Activated CD4-positive, alpha-beta T cell treated with anti-CD3 and anti-CD28 coated beads for 4 hours (primary cell): ENCODE results near the gene CNNM1.

Source experiments
- DNase-seq, 2 donors: peaks; one replicate each; pipeline ENCODE4 v3.0.0-alpha.2; 2020

CNNM1 gene

DNA sequence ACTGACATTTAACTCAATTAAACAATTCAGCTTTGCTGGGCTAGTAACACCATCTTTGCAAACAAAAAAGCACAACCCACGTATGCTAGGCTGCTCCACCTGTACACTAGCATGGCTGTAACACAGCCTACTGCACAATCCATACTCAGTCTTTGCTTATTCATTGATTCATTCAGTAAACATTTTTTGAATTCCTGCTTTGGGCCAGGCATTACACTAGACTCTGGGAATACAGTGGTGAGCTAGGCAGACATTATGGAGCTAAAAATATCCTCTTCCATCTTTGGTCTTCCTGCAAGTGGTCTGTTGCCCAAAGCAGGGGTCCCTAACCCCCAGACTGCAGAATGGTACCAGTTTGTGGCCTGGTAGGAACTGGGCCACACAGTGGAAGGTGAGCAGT lies 9.9 kb downstream of the CNNM1 start:
- no peak for DNase-seq

DNA sequence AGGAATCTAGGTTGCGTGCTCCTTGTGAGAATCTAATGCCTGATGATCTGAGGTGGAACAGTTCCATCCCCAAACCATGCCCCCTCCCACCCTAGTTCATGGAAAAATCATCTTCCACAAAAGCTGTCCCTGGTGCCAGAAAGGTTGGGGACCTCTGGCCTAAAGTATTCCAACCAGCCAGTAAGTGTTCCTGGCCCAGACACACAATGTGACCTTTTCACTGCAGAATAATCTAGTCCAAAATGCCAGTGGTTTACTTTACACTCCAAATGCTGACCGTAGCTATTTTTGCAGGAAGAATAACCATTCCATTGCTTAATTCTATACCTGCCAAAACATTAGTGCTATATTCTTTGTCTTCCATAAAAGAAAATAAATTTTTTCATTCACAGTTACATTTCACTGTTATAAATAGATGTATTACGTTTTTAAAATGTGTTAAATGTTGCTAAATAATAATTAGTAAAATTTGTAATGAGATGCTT lies 10.4 kb downstream of the CNNM1 start:
- no peak for DNase-seq

DNA sequence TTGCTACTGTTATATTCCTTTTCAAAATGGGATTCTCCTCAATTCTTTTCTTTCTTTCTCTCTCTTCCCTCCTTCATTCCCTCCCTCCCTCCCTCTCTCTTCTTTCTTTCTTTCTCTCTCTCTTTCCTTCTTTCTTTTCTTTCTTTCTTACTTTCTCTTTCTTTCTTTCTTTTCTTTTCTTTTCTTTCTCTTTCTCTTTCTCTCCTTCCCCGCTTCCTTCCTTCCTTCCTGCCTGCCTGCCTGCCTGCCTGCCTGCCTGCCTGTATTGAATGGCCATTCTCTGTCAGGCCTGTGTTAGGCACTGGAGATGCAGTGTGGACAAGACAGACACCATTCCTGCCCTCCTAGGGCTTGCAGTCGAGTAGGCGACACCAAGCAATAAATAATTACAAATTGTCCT lies 11.5 kb downstream of the CNNM1 start:
- DNase-seq = no peak

DNA sequence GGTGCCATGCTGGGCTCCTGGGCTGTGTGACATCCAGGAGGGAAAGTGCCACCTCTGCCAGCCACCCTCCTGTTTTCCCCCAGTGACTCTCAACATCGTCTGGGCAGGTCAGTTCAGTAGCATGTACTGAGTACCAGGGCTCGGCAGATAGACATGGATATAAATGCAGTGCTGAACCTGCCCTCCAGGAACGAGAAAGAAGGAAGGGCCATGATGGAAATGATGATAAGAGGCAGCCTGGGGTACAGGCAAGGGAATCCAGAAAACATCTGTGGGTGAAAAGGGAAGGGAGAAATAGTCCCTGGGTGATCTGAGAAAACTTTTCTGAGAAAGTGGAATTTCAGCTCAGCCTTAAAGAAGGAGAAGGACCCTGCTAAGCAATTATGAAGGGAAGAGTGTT lies 12.1 kb downstream of the CNNM1 start:
- no peak for DNase-seq

DNA sequence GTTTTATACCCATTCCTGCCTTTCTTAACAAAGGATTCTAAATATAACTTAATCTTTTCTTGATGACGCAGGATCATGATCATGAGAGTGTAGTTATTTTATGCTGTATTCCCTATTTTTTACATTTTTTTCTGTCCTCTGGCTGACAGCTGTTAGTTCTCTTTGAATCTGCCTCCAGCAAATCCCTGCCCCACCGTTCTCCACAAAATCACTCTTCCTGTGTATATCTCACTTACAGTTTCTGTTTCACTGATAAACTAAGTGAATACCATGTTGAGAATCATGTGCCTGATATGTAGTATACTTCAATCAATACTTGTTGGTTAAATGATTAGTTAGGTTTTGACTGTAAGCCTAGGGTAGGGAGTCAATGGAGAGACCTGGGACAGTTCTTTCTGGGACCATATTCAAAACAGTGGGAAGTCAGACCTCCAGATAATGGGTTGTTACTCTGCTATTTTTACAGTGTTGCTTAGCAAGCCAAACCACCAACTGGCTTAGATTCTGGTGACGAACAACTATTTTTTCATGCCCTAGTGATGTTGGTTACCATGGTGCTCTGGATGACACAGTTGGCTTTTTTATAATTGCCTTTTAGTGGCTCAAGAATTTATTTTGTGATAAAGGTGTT lies 12.8 kb downstream of the CNNM1 start:
- DNase-seq = no peak

DNA sequence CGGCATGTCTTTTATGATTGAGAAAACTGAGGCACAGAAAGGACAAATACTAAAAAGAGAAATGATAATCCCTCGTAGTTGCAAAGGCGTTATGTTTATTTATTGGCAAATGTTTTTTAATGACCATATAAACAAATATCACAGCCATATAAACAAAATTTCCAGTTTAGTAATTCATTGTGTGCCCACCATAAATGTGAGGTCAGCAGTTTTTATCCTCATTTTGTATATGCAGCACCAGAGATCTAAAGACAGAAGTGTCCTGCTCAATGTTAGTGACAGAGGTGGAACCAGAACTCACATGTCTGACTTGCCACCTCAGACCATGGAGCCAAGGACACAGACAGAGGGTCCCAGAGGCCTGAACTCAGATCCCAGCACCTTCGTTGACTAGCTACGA lies 14.1 kb downstream of the CNNM1 start:
- no peak for DNase-seq

DNA sequence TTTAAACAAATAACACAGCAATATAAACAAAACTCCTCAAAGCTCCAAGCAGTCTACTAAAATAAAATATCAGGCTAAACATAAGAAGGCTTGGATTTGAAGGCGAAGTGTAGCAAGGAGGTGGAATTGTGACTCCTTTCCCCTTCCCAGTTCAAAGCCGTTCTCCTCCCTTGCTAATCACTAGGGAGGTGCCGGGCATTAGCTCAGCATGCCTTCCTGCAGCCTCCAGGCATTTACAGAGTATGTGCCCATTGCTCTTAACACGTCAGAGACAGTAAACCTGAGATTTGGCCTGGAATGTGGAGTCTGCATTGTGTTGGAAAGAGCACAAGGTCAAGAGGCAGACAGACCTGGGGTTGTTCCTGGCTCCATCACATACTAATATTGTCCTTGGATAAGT lies 15.6 kb downstream of the CNNM1 start:
- no peak for DNase-seq

DNA sequence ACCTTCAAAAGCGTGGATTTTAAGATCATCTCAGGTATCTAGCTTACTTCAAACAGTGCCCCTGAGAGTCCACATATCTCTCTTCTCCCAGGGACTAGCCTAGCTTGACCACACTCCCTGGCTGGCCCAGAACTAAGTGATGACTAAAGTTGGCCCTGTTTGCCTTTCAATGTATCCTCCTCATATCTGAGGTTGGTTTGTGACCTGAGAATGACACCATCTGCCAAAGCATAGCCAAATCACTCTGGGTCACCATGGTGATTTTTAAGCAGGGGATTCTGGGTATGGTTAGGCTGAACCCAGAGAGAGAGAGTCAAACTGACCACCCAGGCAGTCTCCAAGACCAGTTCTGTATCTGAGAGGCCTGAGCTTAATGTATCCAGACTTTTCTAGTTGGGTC lies 16.2 kb downstream of the CNNM1 start:
- DNase-seq = no peak

DNA sequence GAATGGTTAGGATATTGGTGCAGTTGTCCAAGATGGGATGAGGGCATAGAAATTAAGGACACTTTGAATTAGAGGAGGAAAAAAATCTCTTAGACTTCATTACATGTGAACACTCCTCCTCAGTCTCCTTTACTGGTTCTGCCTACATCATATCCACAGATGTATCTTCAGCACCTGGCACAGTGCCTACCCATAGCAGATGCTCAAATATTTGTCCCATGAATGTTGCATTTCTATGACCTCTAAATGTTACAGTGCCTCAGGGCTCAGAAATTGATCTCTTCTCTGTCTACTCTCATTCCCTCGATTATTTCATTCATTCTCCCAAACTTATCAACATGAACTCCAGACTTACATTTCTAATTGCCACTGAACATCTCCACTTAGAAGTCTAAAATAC lies 17.1 kb downstream of the CNNM1 start:
- DNase-seq = no peak

DNA sequence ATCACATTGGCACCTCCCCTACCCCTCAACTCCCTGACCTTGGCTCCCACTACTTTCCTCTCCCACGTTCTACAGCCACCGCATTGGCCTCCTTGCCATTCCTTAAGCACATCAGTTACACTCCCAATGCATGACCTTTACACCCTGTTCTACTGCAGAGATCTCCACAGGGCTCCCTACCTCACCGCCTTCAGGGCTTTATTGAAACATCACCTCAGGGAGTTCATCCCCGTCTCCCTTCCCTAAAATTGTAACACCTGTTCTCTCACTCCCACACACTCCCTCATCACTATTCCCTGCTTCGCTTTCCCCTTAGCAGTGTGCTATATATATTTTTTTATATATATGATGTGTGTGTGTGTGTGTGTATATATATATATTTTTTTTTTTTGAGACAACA lies 18.5 kb downstream of the CNNM1 start:
- no peak for DNase-seq

DNA sequence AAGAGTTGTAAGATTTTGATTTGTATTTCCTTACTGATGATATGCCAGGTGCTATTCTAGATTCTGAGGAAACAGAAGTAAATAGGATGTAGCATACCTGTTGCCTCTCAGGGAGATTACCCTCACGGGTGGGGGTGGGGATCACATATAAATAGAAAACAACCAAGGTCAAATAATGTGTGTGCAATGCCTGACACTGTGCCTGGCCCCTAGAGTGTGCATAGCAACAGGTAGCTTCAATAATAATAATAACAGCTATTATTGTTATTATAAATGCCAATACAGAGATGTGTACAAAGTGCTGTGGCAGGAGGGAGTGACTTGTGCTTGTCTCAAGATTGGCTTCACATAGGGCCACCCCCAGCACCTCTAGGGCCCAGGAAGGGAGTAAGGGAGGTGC lies 24.0 kb downstream of the CNNM1 start:
- no peak for DNase-seq

DNA sequence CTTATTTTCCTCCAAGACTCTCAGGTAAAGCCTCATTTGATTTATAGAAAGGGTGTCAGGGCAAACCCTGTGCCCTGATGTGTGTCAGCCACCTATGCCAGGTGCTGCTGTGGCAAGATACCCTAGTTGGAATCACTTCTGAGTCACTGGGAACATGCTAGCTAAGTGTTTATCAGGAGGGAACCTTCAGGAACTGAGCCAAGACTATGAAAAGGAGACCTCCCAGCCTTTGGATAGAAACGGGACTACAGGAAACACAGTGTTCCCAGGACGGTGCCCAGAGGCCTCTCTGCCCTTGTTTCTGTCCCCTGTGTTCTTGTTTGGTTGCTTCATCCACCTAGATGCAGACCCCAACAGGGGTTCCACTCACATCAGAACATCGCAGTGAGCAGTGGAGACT lies 28.5 kb downstream of the CNNM1 start:
- DNase-seq = no peak

DNA sequence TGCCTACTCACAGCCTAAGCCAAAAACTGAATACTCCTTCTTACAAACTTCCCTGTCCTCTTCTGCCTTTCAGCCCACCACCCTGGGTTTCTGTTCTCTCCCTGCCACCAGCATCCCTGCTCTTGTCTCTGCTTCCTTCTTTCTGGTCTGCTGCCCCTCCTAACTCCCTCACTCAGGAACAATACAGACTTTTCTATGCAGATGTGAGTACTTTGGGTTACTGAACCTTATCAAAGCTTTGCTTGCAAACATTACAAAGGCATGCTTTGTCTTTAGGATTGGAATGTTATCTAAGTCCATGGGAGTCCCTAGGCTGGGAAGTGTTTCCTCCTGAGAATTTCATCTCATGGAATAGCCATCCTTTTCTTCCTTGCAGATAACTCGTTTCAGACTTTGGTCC lies 28.9 kb downstream of the CNNM1 start:
- DNase-seq = no peak

DNA sequence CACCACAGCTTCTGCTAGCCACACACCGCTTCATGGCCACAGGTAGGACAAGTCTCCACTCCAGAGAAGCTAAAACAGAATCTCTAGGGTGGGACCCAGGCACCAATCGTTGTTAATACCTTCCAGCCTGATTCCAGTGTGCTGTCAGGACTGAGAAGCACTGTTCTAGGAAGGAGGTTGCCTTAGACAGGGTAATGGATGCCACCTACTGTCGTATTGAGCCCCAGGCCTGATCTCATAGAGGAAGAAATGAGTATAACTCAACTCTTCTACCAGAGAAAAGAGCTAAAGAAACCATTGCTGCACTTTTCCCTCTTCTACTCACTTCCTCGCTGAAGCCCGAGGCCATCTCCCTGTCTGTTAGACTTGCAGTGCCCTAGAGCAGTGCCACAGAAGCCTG lies 31.8 kb downstream of the CNNM1 start:
- DNase-seq = no peak

DNA sequence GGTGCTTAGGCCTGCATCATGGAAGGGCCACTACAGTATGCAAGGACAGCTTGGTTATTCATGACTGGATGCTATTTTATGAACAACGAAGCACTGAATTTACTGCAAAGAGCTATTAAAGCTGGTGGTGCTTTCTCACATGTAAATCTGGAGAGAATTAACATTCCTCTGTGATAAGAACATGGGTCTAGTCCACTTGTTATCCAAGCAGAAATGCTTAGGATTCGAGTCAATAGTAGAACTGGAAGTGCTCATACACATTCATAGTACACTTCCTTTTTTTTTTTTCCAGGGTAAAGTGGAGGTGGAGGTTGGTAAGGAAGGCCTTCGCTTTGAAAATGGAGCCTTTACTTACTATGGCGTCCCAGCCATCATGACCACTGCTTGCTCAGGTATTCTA lies 35.0 kb downstream of the CNNM1 start:
- no peak for DNase-seq

DNA sequence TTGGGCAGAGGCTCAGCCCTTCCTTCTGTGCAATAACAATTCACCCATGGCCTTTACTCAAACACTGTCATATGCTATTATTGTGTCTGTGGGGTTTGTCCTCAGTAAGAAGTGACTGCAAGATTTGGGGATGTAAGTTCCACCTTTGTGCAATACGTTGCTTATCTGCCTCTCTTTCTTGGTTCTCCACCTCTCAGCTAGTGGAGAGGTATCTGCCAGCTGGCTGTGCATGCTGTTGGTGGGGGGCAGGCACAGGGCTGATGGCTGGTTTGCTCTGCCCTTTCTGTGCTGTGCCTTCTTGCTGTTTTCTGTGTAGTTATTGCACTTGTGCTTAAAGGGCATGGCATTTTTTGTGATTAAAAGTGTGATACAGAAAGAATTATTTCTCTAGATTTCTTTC lies 36.2 kb downstream of the CNNM1 start:
- DNase-seq = no peak

DNA sequence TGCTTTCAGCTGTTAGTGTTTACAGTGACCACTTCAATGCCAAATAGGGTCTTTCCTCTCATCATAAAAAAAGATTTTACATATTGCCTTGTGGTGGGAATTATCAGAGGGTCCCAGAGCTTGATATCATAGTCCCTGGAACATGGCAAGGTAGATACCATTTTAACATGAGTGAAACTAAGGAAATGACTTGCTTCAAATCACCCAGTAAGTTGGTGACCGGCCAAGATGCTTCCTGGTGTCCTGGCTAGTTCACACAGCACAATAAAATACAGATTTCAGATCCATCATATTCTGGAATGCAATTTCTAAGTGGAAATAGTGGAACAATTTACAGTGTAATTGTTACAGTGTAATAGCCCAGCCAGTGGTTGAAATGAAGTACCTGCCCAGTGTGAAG lies 36.6 kb downstream of the CNNM1 start:
- no peak for DNase-seq

DNA sequence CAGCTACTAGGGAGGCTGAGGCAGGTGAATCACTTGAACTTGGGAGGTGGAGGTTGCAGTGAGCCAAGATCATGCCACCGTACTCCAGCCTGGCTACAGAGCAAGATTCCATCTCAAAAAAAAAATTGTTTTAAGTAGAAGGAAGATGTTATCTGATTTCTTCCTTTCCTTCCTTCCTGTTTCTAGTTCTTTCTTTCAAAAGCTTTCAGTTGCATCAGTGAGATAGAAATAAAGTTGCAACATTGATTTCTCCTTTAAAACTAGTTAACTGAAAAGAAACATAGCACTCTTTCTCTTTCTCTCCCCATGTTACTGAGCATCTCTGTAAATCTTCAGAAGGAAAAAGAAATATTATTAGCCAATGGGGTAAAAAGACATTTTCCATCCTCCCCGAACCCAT lies 37.5 kb downstream of the CNNM1 start:
- DNase-seq = no peak

DNA sequence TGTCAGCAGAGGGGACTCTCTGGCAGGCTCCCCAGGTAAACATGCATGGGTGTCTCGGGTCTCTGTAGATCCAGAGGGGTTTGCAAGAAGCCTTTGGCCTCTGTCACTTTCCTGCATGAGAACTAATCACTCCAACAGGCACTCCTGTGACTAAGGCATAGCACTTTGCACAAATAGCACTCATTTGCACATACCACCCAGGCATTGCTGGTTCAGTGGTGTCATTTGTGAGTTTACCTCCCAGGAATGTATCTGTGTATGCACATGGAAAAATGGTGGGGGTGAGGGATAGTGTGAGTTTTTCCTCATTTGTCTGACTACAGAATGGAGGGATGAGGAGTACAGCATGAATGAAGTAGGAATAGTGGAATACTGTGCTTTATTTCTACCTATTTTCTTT lies 39.5 kb downstream of the CNNM1 start:
- DNase-seq = no peak

DNA sequence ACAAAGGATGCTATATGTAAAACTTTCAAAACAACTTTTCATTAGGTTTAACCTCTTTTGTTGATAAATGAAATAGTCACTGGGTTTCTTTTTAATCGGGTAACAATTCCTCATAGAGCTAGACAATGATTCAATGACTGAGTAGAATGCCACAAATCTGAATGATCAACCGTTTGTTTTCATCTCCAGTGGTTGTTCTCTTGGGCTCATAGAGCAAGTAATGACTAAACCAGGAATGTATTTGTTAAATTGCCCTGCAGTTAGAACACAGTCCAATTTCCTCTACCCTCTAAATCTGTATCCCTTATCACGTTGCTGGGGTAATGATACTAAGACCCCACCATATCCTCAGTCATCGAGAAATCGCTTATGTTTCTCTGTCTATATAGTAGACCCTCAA lies 40.0 kb downstream of the CNNM1 start:
- DNase-seq = no peak

DNA sequence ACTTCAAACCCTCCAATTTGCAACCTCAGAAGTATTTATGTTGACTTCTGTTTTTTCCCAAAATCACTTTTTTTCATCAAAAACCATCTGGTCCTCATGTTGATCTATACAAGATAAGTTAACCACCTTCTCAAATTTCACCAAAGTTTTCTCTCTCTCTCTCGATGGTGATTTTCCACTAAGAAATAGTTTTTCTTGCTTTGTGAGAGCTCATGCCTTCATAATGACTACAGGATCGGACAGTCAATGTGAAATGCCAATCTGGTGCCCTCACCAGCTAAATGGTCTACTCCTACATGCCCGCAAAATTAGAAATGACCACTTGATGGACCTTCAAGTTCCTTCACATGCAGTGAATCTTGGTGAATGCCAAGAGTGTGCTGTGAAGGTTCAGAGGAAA lies 40.4 kb downstream of the CNNM1 start:
- no peak for DNase-seq

DNA sequence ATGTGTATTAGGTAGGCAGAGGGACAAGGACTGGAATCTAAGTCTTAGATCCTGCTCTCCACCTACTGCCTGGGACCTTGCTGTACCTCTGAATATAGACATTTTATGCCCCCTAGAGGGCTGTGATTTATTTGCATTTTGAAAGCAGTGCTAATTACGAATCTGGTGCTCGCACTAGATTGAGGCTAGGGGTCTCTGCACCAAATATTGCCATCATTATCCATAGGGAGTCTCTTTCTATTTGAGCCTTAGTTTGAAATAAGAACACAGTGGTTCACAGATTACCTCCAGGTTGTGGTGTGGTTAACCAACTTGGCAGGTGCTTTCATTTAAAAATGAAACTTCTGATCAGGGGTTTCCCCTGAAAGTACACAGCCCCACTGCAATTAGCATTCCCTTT lies 41.8 kb downstream of the CNNM1 start:
- DNase-seq = no peak

DNA sequence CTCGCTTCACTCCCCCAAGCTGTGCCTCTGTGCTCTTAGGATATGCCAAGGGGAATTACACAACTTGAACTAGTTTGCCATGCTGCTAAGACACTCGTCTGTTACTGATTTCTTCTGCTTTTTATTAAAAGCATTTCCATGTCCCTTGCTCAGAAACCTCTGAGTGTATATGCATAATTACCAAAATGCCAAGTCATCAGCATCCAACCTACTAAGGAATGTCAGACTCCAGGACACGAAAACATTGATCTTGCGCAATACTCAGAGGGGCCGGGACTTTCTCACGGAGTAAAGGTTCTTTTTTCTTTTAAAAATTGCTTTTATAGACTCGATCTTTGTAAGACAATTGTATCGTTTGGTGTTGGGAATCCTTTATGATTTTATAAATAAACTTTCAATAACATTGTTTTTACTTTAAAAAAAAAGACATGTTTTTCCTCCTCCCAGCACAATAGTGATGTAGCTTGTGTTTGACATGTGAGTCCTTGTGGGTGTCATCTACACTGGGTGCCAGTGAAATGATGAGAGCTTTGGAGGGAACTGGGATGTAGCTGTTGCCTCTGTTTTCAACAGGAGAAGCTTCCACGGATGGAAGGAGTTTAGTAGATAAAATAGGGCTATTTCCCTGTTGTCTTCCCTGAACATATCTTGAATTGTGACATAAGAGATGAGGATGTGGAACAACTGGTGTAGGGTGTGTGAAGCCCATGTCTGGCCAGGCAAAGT lies 43.6 kb downstream of the CNNM1 start:
- DNase-seq = no peak

DNA sequence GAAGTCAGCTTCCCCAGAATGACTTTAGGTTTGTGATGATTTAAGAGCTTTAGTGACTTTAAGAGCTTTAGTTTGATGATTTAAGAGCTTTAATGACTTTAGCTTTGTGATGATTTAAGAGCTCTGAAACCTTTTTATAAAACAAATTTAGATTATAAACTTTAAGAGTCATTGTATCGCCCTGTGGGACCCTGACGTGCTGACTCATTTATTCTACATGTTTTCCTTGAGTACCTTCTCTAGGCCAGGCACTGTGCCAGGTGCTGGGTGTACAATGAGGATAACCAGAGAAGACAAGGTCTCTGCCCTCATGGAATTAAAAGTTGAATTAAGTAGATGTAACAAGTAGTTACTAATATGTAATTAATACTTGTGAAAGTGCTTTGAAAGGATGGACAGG lies 45.4 kb downstream of the CNNM1 start:
- no peak for DNase-seq

DNA sequence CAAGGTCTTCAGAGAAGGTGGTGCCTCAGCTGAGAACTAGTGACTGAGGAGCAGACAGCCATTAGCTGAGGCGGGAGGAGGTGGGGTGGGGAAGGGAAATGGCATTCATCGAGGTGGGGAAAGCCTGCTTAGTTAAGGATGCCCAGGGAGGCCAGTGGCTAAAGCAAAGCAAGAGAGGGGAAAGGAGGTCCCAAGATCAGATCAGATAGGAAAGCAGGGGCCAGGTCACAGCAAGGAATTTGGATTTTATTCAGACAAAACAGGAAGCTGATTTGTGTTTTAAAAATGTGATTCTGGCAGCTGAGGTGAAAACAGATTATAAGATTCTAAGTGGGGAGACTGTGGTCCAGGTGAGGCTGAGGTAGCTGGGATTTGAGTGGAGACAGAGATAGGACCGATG lies 45.8 kb downstream of the CNNM1 start:
- no peak for DNase-seq
